Astrocyte (in vitro differentiated cells and primary cell): ENCODE results near the gene RUNDC1. TPM values are rescaled to one million over a fixed set of nuclear protein-coding genes. Genes with fewer than 3 reads are reported as not detected.

ENCODE experiments used
- DNase-seq: peaks from one replicate; pipeline ENCODE4 v3.0.0-alpha.2; 2010; ENCODE audit warnings: low read depth
- FAIRE-seq: peaks from 2 replicates; lab custom pipeline; 2011; peaks lifted over from hg19 to GRCh38; lab: Jason Lieb, UNC
- H2AFZ ChIP-seq: 2 replicates; pipeline ENCODE4 v1.6.0; 2012; ENCODE audit warnings: low read depth, low read length, inconsistent platforms
- H3K27ac ChIP-seq: 2 replicates; pipeline ENCODE4 v1.5.1; 2011; ENCODE audit warnings: low read depth, low read length, inconsistent platforms
- H3K27me3 ChIP-seq: 2 replicates; pipeline ENCODE4 v1.6.0; 2011; ENCODE audit warnings: low read length, inconsistent platforms; ENCODE audit not compliant: insufficient read depth
- H3K36me3 ChIP-seq: 2 replicates; pipeline ENCODE4 v1.5.1; 2011; ENCODE audit warnings: low read length, inconsistent platforms; ENCODE audit not compliant: insufficient read depth
- H3K4me1 ChIP-seq: 2 replicates; pipeline ENCODE4 v1.5.1; 2011; ENCODE audit warnings: low read length, inconsistent platforms; ENCODE audit not compliant: insufficient read depth
- H3K4me2 ChIP-seq: 2 replicates; pipeline ENCODE4 v1.6.0; 2012; ENCODE audit warnings: low read length, inconsistent platforms
- H3K4me3 ChIP-seq: 2 replicates; pipeline ENCODE4 v1.5.1; 2011; ENCODE audit warnings: low read depth, mild to moderate bottlenecking, low read length, inconsistent platforms; ENCODE audit not compliant: insufficient read depth
- H3K79me2 ChIP-seq: 2 replicates; pipeline ENCODE4 v1.6.0; 2012; ENCODE audit warnings: mild to moderate bottlenecking, low read length, inconsistent platforms; ENCODE audit not compliant: insufficient read depth
- H3K9ac ChIP-seq: 2 replicates; pipeline ENCODE4 v1.6.0; 2012; ENCODE audit warnings: mild to moderate bottlenecking, low read length, inconsistent platforms
- H3K9me3 ChIP-seq: 2 replicates; pipeline ENCODE4 v1.5.1; 2012; ENCODE audit warnings: low read depth, mild to moderate bottlenecking, low read length, inconsistent platforms; ENCODE audit not compliant: insufficient read depth
- H4K20me1 ChIP-seq: 2 replicates; pipeline ENCODE4 v1.6.0; 2012; ENCODE audit warnings: low read length, inconsistent platforms; ENCODE audit not compliant: insufficient read depth
- H3K27ac Mint-ChIP-seq: one replicate; pipeline ENCODE4 v1.8.0; 2021; ENCODE audit warnings: mild to moderate bottlenecking, mixed read lengths; ENCODE audit not compliant: unreplicated experiment
- H3K27me3 Mint-ChIP-seq: one replicate; pipeline ENCODE4 v1.8.0; 2021; ENCODE audit warnings: low read depth, mixed read lengths; ENCODE audit not compliant: unreplicated experiment
- H3K36me3 Mint-ChIP-seq: one replicate; pipeline ENCODE4 v1.8.0; 2021; ENCODE audit warnings: low read depth, mixed read lengths; ENCODE audit not compliant: unreplicated experiment
- H3K4me1 Mint-ChIP-seq: one replicate; pipeline ENCODE4 v1.8.0; 2021; ENCODE audit warnings: low read depth, mixed read lengths; ENCODE audit not compliant: unreplicated experiment
- H3K4me3 Mint-ChIP-seq: one replicate; pipeline ENCODE4 v1.8.0; 2021; ENCODE audit warnings: mild to moderate bottlenecking, moderate library complexity, mixed read lengths; ENCODE audit not compliant: unreplicated experiment
- H3K9me3 Mint-ChIP-seq: one replicate; pipeline ENCODE4 v1.8.0; 2021; ENCODE audit warnings: mild to moderate bottlenecking, mixed read lengths; ENCODE audit not compliant: unreplicated experiment
- EZH2 ChIP-seq: IDR thresholded peaks from 2 replicates; pipeline ENCODE4 v1.6.1; 2012; ENCODE audit warnings: mild to moderate bottlenecking, low read length, inconsistent platforms; ENCODE audit not compliant: insufficient read depth
- total RNA-seq: library from RNA; stranded (reverse); gene quantifications from 2 replicates; pipeline ENCODE4 v1.2.1, GENCODE V29; 2021
- TF ChIP-seq, protein P1 (sequence below): IDR thresholded peaks from 2 replicates; pipeline ENCODE4 v1.5.1; 2011; ENCODE audit warnings: low read depth, mild to moderate bottlenecking, inconsistent platforms, low read length, moderate library complexity; ENCODE audit not compliant: insufficient read depth

Gene RUNDC1
- total RNA-seq, 1 donor from 2014 or later = 13.8 TPM

DNA sequence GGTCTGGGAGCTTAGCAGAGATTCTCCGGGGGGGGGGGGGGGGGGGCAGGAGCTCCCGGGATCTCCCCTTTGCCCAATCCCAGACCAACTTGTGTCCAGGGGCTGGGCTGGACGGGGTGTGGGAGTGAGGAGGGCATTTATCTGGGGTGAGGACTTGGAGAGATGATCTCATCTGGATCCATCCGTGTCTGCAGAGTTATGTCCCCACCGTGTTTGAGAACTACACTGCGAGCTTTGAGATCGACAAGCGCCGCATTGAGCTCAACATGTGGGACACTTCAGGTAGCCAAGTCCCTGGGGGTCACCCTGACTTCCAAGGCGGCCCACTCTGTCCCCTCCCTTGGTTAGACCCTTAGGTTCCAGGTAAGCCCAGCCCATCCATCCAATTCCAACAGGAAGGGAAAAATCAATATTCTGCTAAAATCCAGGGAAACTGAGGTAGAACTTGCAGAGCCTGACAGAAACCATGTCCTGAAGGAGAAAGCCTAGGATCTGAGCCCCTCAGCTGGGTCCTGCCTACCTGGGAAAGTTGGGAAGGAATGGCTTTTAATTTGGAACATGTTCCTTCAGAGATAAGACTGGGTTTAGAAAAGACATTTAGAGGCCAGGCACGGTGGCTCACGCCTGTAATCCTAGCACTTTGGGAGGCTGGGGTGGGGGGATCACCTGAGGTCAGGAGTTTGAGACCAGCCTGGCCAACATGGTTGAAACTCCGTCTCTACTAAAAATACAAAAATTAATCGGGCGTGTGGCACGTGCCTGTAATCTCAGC lies 45.6 kb downstream of the RUNDC1 start:
- H3K4me1 ChIP-seq = peaks cover 15% of the 10 kb centered on the region
- no peaks in the 10 kb centered on the region for H3K27me3 ChIP-seq
- Mint-ChIP-seq H3K36me3 (no peaks in the 10 kb centered on the region), H3K27me3 (peaks cover 6% of the 10 kb centered on the region), H3K9me3 (no peaks in the 10 kb centered on the region), H3K27ac (peak overlapping the region; percentile 69), H3K4me1 (no peaks in the 10 kb centered on the region), H3K4me3 (peak overlapping the region; percentile 81)
- H3K36me3 ChIP-seq = no peaks in the 10 kb centered on the region
- H3K9ac ChIP-seq = no peak overlapping the region
- H3K27ac ChIP-seq = no peak overlapping the region
- peaks cover 12% of the 10 kb centered on the region for H3K79me2 ChIP-seq
- no peaks in the 10 kb centered on the region for H4K20me1 ChIP-seq
- H3K9me3 ChIP-seq = no peaks in the 10 kb centered on the region
- no peak for FAIRE-seq
- no peak overlapping the region for H3K4me3 ChIP-seq
- H2AFZ ChIP-seq = peak overlapping the region; percentile 77
- DNase-seq = no peak
- H3K4me2 ChIP-seq = peak overlapping the region; percentile 85
- TF ChIP-seq, protein P1, sequence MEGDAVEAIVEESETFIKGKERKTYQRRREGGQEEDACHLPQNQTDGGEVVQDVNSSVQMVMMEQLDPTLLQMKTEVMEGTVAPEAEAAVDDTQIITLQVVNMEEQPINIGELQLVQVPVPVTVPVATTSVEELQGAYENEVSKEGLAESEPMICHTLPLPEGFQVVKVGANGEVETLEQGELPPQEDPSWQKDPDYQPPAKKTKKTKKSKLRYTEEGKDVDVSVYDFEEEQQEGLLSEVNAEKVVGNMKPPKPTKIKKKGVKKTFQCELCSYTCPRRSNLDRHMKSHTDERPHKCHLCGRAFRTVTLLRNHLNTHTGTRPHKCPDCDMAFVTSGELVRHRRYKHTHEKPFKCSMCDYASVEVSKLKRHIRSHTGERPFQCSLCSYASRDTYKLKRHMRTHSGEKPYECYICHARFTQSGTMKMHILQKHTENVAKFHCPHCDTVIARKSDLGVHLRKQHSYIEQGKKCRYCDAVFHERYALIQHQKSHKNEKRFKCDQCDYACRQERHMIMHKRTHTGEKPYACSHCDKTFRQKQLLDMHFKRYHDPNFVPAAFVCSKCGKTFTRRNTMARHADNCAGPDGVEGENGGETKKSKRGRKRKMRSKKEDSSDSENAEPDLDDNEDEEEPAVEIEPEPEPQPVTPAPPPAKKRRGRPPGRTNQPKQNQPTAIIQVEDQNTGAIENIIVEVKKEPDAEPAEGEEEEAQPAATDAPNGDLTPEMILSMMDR = no peak

DNA sequence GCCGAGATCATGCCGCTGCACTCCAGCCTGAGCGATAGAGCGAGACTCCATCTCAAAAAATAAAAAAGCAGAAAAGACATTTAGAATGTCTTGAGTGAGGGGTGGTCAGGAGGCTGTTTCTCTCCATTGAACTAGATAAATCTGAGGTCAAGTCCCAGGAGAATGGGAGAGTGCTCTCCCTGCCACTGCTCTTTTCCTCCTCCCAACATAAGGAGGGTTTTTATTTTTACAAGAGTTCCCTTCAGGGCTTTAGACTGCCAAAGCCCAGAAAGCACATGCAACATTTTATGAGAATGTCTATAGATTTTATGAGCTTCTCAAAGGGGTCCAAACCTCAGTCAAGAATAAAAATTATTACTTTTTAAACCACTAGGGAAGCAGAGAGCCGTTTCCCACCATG lies 46.2 kb downstream of the RUNDC1 start:
- Histone ChIP-seq H3K4me3 (no peak overlapping the region), H2AFZ (no peak overlapping the region), H3K9me3 (no peaks in the 10 kb centered on the region), H3K4me2 (no peak overlapping the region), H3K4me1 (peaks cover 11% of the 10 kb centered on the region), H3K79me2 (peaks cover 7% of the 10 kb centered on the region), H4K20me1 (no peaks in the 10 kb centered on the region), H3K9ac (no peak overlapping the region), H3K36me3 (no peaks in the 10 kb centered on the region), H3K27me3 (no peaks in the 10 kb centered on the region), H3K27ac (no peak overlapping the region)
- FAIRE-seq (no peak), DNase-seq (no peak)
- Mint-ChIP-seq H3K4me1 (no peaks in the 10 kb centered on the region), H3K9me3 (no peaks in the 10 kb centered on the region), H3K27me3 (peaks cover 6% of the 10 kb centered on the region), H3K4me3 (no peak overlapping the region), H3K27ac (no peak overlapping the region), H3K36me3 (no peaks in the 10 kb centered on the region)
- no peak for TF ChIP-seq EZH2
- TF ChIP-seq, protein P1 = no peak
